Eye (tissue), 1 donor: ENCODE results near the gene ZNF292.
"Not testable (repeated sequence)": the region's sequence is repeated elsewhere in the genome, so short reads cannot be mapped to it uniquely, and the experiment has no call there.

Experiments
- DNase-seq: peaks from one replicate; pipeline ENCODE4 v3.0.0-alpha.2; 2015

Gene ZNF292

DNA sequence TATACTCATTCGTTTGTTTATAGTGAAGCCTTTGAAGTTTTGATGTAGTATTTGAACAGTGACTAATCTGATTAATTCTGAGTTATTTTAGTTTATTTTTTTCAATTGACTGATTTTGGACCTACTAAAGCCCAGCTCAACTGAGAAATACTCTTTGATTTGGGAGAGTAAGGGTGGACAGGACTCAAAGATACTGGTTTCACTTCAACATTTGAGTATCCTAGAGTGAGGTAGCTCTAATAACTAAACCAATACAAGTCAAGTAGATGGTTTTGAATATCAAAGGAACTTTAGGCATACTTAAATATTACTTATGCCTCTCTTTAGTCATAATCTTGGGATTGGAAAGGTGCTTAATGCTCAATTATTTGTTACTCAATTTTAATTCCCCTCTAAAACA, 65.6 kb downstream of the ZNF292 start:
- DNase-seq: no peak

DNA sequence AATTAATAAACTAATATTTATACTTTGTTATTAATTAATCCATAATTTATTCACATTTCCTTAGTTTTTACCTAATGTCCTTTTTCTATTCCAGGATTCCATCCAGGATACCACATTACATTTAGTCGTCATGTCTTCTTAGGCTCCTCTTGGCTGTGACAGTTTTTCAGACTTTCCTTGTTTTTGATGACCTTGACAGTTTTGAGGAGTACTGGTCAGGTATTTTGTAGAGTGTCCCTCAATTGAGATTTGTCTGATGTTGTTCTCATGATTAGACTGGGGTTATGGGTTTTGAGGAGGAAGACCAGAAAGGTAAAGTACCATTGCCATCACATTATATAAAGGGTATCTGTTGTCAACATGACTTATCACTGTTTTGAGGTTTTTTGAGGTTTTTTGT, 67.3 kb downstream of the ZNF292 start:
- no peak for DNase-seq

DNA sequence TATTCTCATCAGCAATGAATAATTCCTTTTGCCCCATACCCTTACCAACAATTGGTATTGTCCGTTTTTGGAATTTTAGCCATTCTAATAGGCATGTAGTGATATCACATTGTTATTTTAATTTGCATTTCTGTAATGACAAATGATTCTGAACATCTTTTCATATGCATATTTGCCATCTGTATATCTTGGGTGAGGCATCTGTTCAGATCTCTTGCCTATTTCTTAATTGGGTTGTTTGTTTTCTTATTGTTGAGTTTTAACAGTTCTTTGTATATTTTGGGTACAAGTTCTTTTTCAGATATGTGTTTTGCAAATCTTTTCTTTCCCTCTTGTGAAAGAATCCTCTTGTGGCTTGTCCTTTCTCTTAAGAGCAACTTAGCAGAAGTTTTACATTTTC, 69.6 kb downstream of the ZNF292 start:
- no peak for DNase-seq

DNA sequence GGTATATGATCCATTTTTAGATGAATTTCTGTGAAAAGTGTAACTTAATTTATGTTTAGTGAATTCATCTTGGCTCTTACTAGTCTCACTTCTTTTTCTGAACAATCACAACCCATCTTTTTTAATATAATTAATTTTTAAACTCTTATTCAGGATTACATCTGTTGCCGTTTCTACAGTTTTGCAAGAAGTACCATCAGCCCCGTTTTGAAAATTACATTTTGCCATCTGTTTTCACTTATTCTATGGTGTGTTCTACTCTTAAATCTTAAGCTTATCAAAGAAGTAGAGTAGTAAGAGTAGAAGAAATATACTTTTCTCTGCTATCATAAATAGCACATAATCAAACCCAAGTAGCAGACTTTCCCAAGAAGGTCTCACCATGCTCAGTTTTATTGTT, 70.1 kb downstream of the ZNF292 start:
- DNase-seq: no peak

DNA sequence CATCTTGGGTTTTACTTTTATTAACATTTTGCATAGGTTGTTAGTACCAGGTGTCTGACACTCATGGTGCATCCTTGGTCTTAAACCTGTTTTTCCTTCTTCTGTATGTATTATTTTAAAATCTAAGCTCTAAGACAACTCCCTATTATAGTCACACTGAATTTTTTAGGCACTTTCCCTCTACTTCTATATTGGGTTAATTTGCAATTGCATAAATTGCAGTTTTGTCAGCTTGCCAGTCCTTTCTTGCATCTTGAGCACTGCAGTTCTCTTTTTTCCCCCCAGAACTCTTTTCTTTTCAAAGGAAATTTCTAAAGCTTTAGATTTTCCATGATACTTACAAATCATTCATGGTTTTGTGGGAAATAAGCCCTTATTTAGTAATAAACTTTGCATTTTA, 70.6 kb downstream of the ZNF292 start:
- DNase-seq: no peak

DNA sequence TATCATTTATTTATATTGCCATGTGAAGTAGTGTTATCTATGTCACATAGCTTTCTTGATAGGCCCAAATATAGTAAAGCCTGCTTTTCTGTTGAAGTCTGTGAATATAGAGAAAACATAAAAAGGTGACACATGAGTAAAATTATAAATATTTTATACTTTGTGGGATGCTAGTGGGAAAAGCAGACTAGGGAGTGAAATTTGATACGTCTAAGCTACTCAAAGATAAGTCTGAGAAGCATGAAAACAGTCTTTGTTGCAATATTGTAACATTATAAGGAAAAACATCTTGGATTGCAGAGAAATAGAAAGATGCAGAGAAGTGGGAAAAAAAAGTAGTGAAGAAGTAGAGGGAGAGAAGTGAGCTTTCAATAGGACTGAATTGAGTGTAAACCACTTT, 75.4 kb downstream of the ZNF292 start:
- DNase-seq: no peak

DNA sequence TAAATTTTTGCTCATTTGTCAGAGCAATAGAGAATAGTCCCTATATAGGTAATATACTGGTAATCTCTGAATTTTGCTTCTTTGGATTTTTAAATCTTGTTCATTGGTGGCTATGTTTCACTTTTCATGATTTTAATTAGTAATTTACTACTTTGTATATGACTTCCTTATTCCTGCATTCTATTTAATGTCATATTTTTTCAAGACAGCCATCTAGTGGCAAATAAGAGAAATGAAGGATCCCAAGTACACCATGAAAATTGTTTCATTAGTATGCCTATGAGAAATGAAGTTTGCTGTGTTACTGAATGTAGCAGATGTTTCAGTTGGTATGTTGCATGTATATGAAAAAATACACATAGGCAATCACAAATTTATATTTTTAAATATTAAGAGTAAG, 82.4 kb downstream of the ZNF292 start:
- DNase-seq: peak; percentile 7

DNA sequence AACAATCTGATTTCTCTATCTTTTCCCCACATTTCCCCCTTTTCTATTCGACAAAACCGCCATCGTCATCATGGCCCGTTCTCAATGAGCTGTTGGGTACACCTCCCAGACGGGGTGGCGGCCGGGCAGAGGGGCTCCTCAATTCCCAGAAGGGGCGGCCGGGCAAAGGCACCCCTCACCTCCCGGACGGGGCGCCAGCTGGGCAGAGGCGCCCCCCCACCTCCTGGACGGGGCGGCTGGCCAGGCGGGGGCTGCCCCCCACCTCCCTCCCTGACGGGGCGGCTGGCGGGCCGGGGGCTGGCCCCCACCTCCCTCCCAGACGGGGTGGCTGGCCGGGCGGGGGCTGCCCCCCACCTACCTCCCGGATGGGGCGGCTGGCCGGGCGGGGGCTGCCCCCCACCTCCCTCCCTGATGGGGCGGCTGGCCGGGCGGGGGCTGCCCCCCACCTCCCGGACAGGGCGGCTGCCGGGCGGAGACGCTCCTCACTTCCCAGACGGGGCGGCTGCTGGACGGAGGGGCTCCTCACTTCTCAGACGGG, 83.8 kb downstream of the ZNF292 start:
- DNase-seq: not testable (repeated sequence)

DNA sequence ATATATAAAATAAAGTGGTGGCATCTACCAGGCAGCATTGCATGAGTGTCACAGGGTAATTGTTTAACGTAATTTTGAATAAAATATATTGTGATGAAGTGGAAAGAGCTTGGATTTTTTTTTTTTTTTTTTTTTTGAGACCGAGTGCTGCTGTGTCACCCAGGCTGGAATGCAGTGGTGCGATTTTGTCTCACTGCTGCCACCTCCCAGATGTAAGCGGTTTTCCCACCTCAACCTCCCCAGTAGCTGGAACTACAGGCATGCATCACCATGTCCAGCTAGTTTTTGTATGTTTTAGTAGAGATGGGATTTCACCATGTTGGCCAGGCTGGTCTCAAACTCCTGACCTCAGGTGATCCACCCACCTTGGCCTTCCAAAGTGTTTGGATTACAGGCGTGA, 85.9 kb downstream of the ZNF292 start:
- no peak for DNase-seq

DNA sequence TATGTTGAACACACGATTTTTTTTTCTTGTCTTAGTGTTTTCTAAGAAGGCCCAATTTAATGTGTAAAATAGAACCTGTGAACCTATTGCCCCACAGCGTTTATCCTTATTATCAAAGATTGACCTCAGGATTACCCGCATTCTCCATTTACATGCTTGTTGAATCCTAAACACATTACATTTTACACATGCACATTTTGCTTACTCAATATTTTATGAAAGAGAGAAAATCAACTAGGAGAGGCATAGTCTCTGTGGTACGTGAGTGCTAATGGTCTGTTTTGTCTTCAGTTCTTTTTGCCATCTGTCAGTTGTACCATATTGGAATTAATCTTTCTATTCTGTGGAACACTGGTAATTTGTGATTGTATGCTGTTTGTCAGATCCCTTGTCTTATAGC, 86.9 kb downstream of the ZNF292 start:
- DNase-seq: no peak

DNA sequence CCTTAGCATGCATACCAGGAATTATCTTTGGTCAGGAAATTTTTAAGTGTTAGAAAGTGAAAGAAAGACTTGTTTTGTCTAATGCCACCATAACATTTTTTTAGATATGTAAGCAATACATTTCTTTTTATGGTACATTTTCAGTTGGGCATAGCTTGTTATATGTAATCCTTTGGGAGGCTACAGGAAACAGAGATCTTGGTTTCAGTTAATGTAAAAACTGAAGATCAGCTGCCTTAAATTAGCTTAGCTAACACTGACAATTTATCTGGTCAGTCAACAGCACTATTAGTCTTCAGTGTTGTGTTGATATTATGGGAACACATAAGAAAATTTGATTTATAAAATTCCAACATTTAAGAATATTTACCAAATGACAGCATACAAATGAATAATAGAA, 88.4 kb downstream of the ZNF292 start:
- DNase-seq: no peak

DNA sequence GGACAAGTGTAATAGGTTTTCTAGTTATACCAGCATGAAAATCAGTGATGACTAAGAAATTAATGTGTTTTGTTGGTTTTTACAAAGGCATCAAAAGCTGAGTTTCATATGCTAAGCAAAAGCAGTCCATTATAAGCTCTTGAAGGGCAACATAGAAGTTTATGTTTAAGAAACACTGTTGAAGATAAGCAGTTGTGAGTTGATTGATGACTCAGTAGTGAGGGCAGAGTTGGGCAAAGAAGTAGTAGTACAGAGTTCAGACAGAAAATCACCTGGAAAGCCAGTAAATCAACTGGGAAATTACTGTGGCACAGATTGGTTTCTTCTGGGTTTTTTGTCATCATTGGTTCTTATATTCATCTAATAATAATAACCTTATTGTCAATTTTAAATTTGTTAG, 89.0 kb downstream of the ZNF292 start:
- no peak for DNase-seq

DNA sequence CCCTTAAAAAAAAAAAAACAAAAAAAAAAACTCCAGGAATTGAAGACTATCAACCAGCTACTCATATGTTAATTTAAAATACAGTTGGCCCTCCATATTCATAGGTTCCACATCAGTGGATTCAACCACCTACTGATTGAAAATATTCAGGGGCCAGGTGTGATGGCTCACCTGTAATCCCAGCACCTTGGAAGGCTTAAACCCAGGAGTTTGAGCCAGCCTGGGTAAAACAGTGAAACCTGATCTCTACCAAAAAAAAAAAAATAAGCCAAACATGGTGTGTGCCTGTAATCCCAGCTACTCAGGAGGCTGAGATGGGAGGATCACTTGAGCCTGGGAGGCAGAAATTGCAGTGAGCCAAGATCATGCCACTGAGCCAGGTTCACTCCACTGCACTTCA, 94.7 kb downstream of the ZNF292 start:
- no peak for DNase-seq

DNA sequence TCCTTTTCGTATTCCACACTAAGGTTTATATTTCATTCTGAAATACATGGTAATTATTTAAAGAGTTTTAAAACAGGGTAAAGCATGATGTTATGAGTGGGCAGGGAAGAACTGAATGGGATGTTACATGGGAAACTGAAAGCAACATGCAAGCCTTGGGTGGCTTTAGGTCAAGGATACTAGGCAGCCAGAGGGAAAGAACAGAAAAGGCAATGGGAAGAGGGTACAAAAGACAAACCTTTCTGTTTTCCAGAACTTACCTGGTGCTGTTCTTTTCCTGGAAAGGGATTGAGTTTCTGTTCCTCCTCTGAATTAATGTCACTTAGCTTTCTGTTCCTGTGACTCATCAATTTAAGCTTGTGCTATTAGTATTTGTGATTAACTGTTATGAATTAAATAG, 95.9 kb downstream of the ZNF292 start:
- no peak for DNase-seq

DNA sequence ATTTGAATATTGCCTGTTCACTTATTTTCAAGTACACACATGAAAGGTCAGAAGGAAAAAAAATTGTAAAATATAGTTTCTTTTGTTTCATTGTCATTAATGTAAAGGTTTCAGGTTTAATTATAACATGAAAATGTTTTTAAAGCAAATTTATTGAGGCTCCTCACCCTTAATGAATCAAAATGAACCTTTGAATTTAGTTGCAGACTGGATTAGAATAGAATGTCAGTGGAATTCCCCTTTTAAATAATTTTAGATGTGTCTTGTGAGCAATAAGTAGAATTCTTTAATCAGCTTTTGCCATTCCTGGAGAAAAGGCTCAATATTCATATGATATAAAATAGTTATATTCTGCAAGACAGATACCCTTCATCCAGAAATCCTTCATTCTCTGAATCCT, 96.4 kb downstream of the ZNF292 start:
- no peak for DNase-seq

DNA sequence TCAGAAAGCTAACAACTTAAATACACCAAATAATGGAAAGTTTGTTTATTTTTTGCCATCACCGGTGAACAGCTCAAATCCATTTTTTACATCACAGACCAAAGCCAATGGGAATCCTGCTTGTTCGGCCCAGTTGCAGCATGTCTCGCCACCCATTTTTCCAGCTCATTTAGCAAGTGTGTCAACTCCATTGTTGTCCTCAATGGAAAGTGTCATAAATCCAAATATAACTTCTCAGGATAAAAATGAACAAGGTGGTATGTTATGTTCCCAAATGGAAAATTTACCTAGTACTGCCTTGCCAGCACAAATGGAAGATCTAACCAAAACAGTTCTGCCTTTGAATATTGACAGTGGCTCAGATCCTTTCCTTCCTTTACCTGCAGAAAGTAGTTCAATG, 101.7 kb downstream of the ZNF292 start:
- DNase-seq: no peak

DNA sequence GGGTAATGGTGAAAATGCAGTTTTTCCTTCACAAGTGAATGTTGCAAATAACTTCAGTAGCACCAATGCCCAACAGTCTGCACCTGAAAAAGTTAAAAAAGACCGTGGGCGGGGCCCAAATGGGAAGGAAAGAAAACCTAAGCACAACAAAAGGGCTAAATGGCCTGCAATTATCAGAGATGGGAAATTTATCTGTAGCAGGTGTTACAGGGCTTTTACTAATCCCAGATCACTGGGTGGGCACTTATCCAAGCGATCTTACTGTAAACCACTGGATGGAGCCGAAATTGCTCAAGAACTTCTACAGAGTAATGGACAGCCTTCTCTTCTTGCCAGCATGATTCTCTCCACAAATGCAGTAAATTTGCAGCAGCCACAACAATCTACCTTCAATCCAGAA, 102.2 kb downstream of the ZNF292 start:
- DNase-seq: no peak

DNA sequence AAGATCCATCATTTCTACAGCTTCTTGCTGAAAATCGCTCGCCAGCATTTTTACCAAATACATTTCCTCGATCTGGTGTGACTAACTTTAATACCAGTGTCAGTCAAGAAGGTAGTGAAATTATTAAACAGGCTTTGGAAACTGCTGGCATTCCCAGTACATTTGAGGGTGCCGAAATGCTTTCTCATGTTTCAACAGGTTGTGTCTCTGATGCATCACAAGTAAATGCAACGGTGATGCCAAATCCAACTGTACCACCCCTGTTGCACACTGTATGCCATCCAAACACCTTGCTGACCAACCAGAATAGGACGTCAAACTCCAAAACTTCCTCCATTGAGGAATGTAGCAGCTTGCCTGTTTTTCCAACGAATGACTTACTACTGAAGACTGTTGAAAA, 102.6 kb downstream of the ZNF292 start:
- no peak for DNase-seq

DNA sequence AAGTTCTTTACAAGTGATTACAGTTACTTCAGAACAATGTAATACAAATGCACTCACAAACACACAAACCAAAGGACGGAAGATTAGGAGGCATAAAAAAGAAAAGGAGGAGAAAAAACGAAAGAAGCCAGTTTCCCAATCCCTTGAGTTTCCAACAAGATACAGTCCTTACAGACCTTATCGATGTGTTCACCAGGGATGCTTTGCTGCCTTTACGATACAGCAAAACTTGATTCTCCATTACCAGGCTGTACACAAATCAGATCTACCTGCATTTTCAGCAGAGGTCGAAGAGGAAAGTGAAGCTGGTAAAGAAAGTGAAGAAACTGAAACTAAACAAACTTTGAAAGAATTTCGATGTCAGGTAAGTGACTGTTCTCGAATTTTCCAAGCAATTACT, 104.4 kb downstream of the ZNF292 start:
- no peak for DNase-seq

DNA sequence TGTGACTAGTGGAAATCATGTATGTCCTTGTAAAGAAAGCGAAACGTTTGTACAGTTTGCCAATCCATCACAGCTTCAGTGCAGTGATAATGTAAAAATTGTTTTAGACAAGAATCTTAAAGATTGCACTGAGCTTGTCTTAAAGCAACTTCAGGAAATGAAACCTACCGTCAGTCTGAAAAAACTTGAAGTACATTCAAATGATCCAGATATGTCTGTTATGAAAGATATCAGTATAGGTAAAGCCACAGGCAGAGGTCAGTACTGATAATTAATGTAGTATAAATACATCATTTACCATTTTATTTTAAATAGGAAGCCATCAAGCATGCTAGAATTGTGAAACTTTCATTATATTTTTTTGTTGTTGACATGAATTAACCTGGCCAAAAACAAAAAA, 106.2 kb downstream of the ZNF292 start:
- DNase-seq: no peak

DNA sequence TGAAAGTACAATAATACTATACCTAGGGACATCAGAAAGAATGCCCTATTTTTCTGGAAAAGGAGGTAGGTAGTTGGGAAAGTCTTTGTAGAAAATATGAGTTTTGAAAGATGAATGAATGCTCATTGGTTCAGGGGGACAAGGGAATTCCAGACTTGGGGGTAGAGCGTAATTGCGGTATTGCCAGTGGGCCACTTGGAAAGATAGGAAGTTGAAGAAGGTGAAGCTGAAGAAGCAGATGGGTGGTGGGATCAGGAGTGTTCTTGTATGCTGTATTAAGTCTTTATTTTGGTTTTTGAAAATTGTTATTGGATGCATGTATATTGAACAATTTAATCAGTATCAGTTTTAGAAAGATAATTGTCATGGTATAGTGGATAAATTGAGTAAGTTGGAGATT, 109.1 kb downstream of the ZNF292 start:
- no peak for DNase-seq

DNA sequence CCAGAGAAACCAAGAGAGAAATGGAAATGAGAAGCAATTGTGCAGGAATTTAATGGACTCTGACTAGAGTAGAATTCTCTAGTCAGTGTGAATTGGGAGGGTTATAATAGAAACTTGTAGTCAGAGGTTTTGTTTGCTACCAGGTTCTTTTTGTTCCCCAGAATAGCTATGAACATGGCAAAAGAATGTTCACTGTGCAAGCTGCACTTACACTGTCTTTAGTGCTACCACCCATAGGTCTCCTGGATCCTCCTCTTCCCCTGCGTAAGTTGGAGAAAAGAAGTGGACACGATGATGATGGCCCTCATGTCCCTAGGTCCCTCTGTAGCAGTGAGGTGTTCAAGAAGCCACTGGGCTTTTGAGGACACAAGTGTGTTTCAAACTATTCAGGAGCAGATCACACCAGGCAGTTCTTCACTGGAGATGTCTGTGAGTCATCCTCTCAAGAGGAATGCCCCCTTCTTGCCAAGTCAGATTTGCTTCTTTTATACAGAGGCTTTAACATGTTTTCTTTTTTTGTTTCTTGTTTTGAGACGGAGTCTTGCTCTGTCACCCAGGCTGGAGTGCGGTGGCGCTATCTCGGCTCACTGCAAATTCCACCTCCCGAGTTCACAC, 119.4 kb downstream of the ZNF292 start:
- DNase-seq: no peak

DNA sequence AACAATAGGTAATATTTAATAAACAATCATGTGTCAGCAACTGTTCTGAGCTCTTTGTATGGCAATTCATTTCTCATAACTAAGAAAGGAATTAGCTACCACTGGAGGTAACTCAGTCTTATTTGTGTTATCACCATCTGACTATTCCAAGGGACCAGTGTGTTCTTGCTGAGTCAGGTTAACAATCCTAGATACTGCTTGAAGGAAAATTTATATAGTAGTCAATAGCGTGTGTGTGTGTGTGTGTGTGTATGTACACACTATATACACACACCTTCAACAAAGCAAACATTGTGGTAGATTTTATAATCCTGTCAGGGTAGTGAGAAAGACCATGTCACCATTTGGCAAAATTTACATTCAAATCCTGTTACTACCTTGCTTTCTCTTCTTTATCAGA, 121.3 kb downstream of the ZNF292 start:
- no peak for DNase-seq

DNA sequence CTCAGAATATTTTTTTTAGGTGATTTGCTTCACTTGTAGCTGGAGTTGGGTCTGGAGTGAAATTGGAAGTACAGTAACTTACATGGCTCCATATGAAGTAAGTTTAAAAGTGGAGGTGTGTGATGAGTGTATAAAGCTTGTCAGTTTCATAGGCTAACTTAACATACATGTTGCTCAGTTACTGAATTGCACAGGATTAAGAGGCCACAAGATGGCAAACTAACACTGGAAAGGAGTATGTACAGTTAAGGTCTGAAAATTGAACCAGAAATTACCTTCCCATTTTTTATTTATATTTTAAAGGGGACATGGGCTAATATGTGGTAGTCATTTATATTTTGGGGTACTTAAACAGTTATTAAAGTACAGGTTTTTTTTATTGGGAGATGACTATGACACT, 121.8 kb downstream of the ZNF292 start:
- no peak for DNase-seq

DNA sequence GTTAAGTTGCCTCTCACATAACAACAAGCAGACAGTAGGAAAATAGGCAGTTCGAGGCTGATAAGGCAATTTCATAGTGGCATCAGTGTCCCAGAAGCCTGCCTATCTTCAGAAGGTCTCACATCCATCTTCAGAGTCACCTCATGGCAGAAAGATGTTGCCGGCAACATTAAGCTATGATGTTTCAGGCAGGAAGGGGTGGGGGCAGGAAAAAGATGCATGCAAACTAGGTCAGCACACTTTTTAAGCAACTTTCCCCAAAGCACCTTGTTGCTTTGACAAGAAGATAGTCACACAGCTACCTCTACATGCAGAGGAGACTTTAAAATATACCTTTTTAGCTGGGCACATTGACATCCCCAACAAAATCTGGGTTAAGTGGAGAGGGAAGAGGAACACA, 123.8 kb downstream of the ZNF292 start:
- no peak for DNase-seq

DNA sequence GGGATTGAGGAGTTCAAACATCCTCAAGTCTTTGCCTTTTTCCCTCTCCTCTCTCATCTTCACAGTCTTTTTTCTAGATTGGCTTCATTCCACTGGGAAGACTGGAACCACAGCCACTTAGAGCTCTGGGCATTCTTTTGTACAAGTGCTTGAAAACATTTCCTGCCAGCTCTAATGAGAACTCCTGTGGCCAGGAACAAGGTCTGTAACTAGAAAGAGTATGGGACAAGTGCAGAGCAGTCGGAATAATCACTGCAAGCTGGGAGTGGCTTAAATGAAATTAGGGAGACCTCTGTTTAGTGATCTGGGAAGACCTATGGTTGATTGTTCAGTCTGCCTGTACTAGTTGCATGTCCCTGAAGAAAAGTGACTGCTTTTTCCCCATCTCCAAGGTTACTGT, 126.1 kb downstream of the ZNF292 start:
- no peak for DNase-seq
